Skin of body (tissue), 2 donors: ENCODE results near the gene EPRS1. TPM values are rescaled to one million over a fixed set of nuclear protein-coding genes. Genes with fewer than 3 reads are reported as not detected.
A peak's percentile ranks its signal among the peaks of the same experiment; 100 is the strongest.
"Not testable (repeated sequence)": the region's sequence is repeated elsewhere in the genome, so short reads cannot be mapped to it uniquely, and the experiment has no call there.

Experiments
- DNase-seq: peaks from one replicate; lab custom pipeline; 2025; lab: John Stamatoyannopoulos, UW
- total RNA-seq: library from RNA; depleted of rRNA; stranded (reverse); fragments of >200 nt; gene quantifications from one replicate; pipeline ENCODE4 v1.2.3, GENCODE V29; 2014

Gene EPRS1
- total RNA-seq, 1 donor from 2014 or later: 92.4 TPM

GRCh38 chr1:220038640-220039039 lies 7.7 kb downstream of the EPRS1 start:
- no peak for DNase-seq

GRCh38 chr1:220037810-220038209 lies 8.5 kb downstream of the EPRS1 start:
- not testable (repeated sequence) for DNase-seq

GRCh38 chr1:220032911-220033310 lies 13.4 kb downstream of the EPRS1 start:
- DNase-seq: no peak

GRCh38 chr1:220031287-220031686 lies 15.0 kb downstream of the EPRS1 start:
- no peak for DNase-seq

GRCh38 chr1:220028346-220028895 lies 17.9 kb downstream of the EPRS1 start:
- peak; percentile 27 for DNase-seq

- DNase-seq: no peak
Observed at GRCh38 chr1:220019071-220019470, 27.2 kb downstream of the EPRS1 start.

GRCh38 chr1:220013497-220013896 lies 32.8 kb downstream of the EPRS1 start:
- no peak for DNase-seq

GRCh38 chr1:220012259-220012658 lies 34.0 kb downstream of the EPRS1 start:
- DNase-seq: peak; percentile 7

- DNase-seq: no peak
Observed at GRCh38 chr1:220011620-220012019, 34.7 kb downstream of the EPRS1 start.

GRCh38 chr1:220007438-220007837 lies 38.9 kb downstream of the EPRS1 start:
- DNase-seq: no peak

GRCh38 chr1:220005489-220005888 lies 40.8 kb downstream of the EPRS1 start:
- DNase-seq: no peak

- no peak for DNase-seq
Observed at GRCh38 chr1:220003610-220004299, 42.5 kb downstream of the EPRS1 start.

GRCh38 chr1:220003015-220003414 lies 43.3 kb downstream of the EPRS1 start:
- no peak for DNase-seq

- DNase-seq: no peak
Observed at GRCh38 chr1:220001095-220001501, 45.2 kb downstream of the EPRS1 start.

GRCh38 chr1:219999821-220000220 lies 46.5 kb downstream of the EPRS1 start:
- DNase-seq: no peak

Other genes with a start within 250 kb of the EPRS1 start
- 0.49 TPM for gene SLC30A10, start 117.9 kb downstream of the EPRS1 start, total RNA-seq
- gene BPNT1, start 43.3 kb upstream of the EPRS1 start, total RNA-seq: 11.3 TPM
- gene IARS2, start 47.6 kb upstream of the EPRS1 start, total RNA-seq: 70.9 TPM
- 35.5 TPM for gene RAB3GAP2, start 225.9 kb upstream of the EPRS1 start, total RNA-seq